Measurements from ENCODE around the gene CTRB1. TPM values are rescaled to one million over a fixed set of nuclear protein-coding genes. Genes with fewer than 3 reads are reported as not detected.

CTRB1 gene
- total RNA-seq, 4 donors from 2014 or later = not detected

- H3K27me3 ChIP-seq = no peaks in the 10 kb centered on the region
- no peak for TF ChIP-seq POLR2A (IDR thresholded peaks at IDR 0.05)
- TF ChIP-seq, protein P1, sequence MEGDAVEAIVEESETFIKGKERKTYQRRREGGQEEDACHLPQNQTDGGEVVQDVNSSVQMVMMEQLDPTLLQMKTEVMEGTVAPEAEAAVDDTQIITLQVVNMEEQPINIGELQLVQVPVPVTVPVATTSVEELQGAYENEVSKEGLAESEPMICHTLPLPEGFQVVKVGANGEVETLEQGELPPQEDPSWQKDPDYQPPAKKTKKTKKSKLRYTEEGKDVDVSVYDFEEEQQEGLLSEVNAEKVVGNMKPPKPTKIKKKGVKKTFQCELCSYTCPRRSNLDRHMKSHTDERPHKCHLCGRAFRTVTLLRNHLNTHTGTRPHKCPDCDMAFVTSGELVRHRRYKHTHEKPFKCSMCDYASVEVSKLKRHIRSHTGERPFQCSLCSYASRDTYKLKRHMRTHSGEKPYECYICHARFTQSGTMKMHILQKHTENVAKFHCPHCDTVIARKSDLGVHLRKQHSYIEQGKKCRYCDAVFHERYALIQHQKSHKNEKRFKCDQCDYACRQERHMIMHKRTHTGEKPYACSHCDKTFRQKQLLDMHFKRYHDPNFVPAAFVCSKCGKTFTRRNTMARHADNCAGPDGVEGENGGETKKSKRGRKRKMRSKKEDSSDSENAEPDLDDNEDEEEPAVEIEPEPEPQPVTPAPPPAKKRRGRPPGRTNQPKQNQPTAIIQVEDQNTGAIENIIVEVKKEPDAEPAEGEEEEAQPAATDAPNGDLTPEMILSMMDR (IDR thresholded peaks at IDR 0.05) = no peak
- H3K27ac ChIP-seq = no peak overlapping the region
- no peak for DNase-seq
- no peaks in the 10 kb centered on the region for H3K36me3 ChIP-seq
- no peaks in the 10 kb centered on the region for H3K9me3 ChIP-seq
- WGBS, 2 donors = 93 to 97% methylated on average over 6 of the region's 6 CpGs
- intact Hi-C loops (cut with DNase I) = no loop called here
- H3K4me3 ChIP-seq (replicated peaks in 1 of 3) = no peak overlapping the region
- H3K4me1 ChIP-seq = no peaks in the 10 kb centered on the region
Observed at GRCh38 chr16:75179208-75179607, 39.6 kb upstream of the CTRB1 start.

DNA sequence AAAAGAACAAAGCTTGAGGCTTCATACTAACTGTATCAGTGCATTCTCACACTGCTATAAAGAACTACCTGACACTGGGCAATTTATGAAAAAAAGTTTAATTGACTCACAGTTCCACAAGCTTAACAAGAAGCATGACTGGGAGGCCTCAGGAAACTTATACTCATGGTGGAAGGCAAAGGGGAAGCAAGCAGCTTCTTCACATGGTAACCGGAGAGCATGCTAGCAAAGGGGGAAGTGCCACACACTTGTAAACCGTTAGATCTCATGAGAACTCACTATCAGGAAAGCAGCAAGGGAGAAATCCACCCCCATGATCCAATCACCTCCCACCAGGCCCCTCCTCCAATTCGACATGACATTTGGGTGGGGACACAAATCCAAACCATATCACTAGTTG lies 37.2 kb upstream of the CTRB1 start:
- Histone ChIP-seq H3K36me3 (no peaks in the 10 kb centered on the region), H3K4me3 (replicated peaks in 1 of 3) (no peak overlapping the region), H3K9me3 (no peaks in the 10 kb centered on the region), H3K4me1 (no peaks in the 10 kb centered on the region), H3K27me3 (no peaks in the 10 kb centered on the region), H3K27ac (no peak overlapping the region)
- WGBS, 2 donors = 38 to 41% methylated on average over 3 of the region's 3 CpGs
- TF ChIP-seq, protein P1 (IDR thresholded peaks at IDR 0.05) = no peak
- no peak for TF ChIP-seq POLR2A (IDR thresholded peaks at IDR 0.05)
- DNase-seq = no peak
- intact Hi-C loops (cut with DNase I) = no loop called here

DNA sequence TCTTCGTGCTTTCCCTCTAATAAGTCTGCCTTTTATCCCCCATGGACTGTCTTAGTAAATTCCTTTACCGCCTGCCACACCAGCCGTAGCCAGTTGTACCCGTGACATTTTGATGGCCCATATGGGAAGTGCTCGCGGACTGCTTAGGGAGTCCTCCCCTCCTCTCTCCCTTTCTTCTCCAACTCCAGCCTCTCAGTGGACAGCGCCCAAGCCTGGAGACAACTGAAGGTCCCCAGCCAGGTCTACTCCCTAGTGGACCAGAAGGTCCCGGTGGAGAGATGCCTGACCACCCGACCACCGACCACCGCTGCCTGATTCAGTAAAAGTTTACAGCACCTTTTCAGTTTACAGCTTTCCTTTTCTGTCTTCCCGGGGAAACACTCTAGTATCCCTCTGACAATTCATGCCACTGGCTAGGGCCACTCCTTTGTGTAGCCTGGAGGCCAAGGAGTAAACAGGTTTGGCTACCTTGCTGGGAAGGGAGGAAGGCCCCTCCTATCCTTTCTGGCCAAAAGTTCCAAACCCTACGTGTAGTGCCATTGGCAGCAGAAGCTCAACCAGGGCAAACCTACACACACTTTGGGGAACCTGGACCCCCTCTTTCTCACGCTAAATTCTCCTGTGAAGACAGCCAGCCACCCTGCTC lies 29.8 kb upstream of the CTRB1 start:
- H3K36me3 ChIP-seq = no peaks in the 10 kb centered on the region
- no peak overlapping the region for H3K4me3 ChIP-seq (replicated peaks in 1 of 3)
- 90% methylated on average over 14 of the region's 14 CpGs for WGBS, 2 donors
- no peaks in the 10 kb centered on the region for H3K27me3 ChIP-seq
- intact Hi-C loops (cut with DNase I) = no loop called here
- H3K4me1 ChIP-seq = no peaks in the 10 kb centered on the region
- TF ChIP-seq, protein P1 (IDR thresholded peaks at IDR 0.05) = no peak
- TF ChIP-seq POLR2A (IDR thresholded peaks at IDR 0.05) = no peak
- H3K27ac ChIP-seq = no peak overlapping the region
- no peaks in the 10 kb centered on the region for H3K9me3 ChIP-seq
- no peak for DNase-seq

DNA sequence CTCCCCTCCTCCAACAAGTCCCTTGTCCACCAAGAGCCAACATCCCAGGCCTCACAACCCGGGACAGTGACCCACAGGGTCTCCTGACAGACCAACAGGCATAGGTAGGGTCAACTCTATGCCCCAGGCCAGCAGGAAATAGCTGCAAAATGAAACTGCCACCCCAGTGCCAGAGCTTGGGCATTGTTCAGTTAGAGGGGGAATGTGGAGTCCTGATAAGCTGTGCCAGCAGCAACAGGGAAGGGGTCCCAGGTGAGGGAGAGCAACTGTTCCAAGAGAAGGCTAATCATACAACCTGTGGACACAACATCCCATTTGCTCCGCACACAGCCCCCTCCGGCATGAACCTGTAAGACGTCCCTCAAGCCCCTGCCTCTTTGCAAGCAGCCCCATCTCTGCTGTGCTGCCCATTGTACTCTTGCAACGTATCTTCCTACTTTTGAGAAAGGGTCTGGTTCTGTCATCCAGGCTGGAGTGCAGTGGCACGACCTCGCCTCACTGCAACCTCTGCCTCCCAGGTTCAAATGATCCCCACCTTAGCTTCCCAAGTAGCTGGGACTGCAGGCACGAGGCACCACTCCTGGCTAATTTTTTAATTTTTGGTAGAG lies 29.0 kb upstream of the CTRB1 start:
- Histone ChIP-seq H3K4me1 (no peaks in the 10 kb centered on the region), H3K27me3 (no peaks in the 10 kb centered on the region), H3K27ac (no peak overlapping the region), H3K4me3 (replicated peaks in 1 of 3) (no peak overlapping the region), H3K36me3 (no peaks in the 10 kb centered on the region), H3K9me3 (no peaks in the 10 kb centered on the region)
- TF ChIP-seq, protein P1 (IDR thresholded peaks at IDR 0.05) = no peak
- TF ChIP-seq POLR2A (IDR thresholded peaks at IDR 0.05) = no peak
- 82 to 87% methylated on average over 8 of the region's 8 CpGs for WGBS, 2 donors
- no peak for DNase-seq
- intact Hi-C loops (cut with DNase I) = no loop called here

GRCh38 chr16:75192606-75193264 lies 26.1 kb upstream of the CTRB1 start:
- TF ChIP-seq, protein P1 (IDR thresholded peaks at IDR 0.05) = no peak
- TF ChIP-seq POLR2A (IDR thresholded peaks at IDR 0.05) = no peak
- no peak overlapping the region for H3K4me3 ChIP-seq (replicated peaks in 1 of 3)
- 86 to 90% methylated on average over 20 to 21 of the region's 21 CpGs for WGBS, 2 donors
- H3K27me3 ChIP-seq = no peaks in the 10 kb centered on the region
- no peak for DNase-seq
- H3K4me1 ChIP-seq = no peaks in the 10 kb centered on the region
- no peak overlapping the region for H3K27ac ChIP-seq
- intact Hi-C loops (cut with DNase I) = no loop called here
- no peaks in the 10 kb centered on the region for H3K36me3 ChIP-seq
- no peaks in the 10 kb centered on the region for H3K9me3 ChIP-seq

Measured in thyroid gland (tissue), 4 donors.